GM06990 (cell line): ENCODE data around the gene PTGER1.
"Not testable (repeated sequence)": the region's sequence is repeated elsewhere in the genome, so short reads cannot be mapped to it uniquely, and the experiment has no call there.

Source experiments
- DNase-seq: peaks from one replicate; pipeline ENCODE4 v3.0.0-alpha.2; 2011; ENCODE audit not compliant: insufficient read length; ENCODE audit errors: extremely low read depth
- H3K27me3 ChIP-seq: replicated peaks from 2 replicates; pipeline ENCODE4 v1.6.0; 2011; ENCODE audit warnings: low read length; ENCODE audit not compliant: control insufficient read depth, insufficient read depth
- H3K36me3 ChIP-seq: 2 replicates; pipeline ENCODE4 v1.5.1; 2011; ENCODE audit warnings: low read length; ENCODE audit not compliant: control insufficient read depth, insufficient read depth
- H3K4me3 ChIP-seq: replicated peaks from 2 replicates; pipeline ENCODE4 v1.5.1; 2011; ENCODE audit warnings: low read depth, mild to moderate bottlenecking, control low read depth, low read length
- CTCF ChIP-seq: IDR thresholded peaks from 2 replicates; pipeline ENCODE4 v1.5.1; 2011; ENCODE audit warnings: low read length, control low read depth, mild to moderate bottlenecking, inconsistent platforms; ENCODE audit not compliant: insufficient read depth, poor library complexity, severe bottlenecking

Gene PTGER1

GRCh38 chr19:14512406-14512961 is 37.3 kb upstream of the PTGER1 start:
- Histone ChIP-seq H3K36me3 (peaks cover 11% of the 10 kb centered on the region), H3K27me3 (no peaks in the 10 kb centered on the region), H3K4me3 (no peak overlapping the region)
- no peak for DNase-seq
- no peak for TF ChIP-seq CTCF

GRCh38 chr19:14511229-14511593 is 36.1 kb upstream of the PTGER1 start:
- Histone ChIP-seq H3K4me3 (no peak overlapping the region), H3K27me3 (no peaks in the 10 kb centered on the region), H3K36me3 (peaks cover 11% of the 10 kb centered on the region)
- TF ChIP-seq CTCF, result no peak
- no peak for DNase-seq

GRCh38 chr19:14510311-14511228 is 35.4 kb upstream of the PTGER1 start:
- Histone ChIP-seq H3K4me3 (no peak overlapping the region), H3K36me3 (peaks cover 9% of the 10 kb centered on the region), H3K27me3 (no peaks in the 10 kb centered on the region)
- TF ChIP-seq CTCF, result no peak
- DNase-seq, result no peak

GRCh38 chr19:14507704-14508542 is 32.8 kb upstream of the PTGER1 start:
- Histone ChIP-seq H3K27me3 (no peaks in the 10 kb centered on the region), H3K36me3 (no peaks in the 10 kb centered on the region), H3K4me3 (no peak overlapping the region)
- no peak for TF ChIP-seq CTCF
- no peak for DNase-seq

- H3K4me3 ChIP-seq, result no peak overlapping the region
- DNase-seq, result no peak
- TF ChIP-seq CTCF, result peak; percentile 85
- no peaks in the 10 kb centered on the region for H3K36me3 ChIP-seq
- no peaks in the 10 kb centered on the region; the same call in 1 of the 2 replicates for H3K27me3 ChIP-seq
Measured at GRCh38 chr19:14505488-14506239, 30.5 kb upstream of the PTGER1 start.

- H3K27me3 ChIP-seq, H3K36me3 ChIP-seq, H3K4me3 ChIP-seq, DNase-seq: not testable (repeated sequence)
Measured at GRCh38 chr19:14504575-14504974, 29.4 kb upstream of the PTGER1 start.
